ENCODE results near the gene IFT20.
"Not testable (repeated sequence)": the region's sequence is repeated elsewhere in the genome, so short reads cannot be mapped to it uniquely, and the experiment has no call there.

Gene IFT20

DNA sequence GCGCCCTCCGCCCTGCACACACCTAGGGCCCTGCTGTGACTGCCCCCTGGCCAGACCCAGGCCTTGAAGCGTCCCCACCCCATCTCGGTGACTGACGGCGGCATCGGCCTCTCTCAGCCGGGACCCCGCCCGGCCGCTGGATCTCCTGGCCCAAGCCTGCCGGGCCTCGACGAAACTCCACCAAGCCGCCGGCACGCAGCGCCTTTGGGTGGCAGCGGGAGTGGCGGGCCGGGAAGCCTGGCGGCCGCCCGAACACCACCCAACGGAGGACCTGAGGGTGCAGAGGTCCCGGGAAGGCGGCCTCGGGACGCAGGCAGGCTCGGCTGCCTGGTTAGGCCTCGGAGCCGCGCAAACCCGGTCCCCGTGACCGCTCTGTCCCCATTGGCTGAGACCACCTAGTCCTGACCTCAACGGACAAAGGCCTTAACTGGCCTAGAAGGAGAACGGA is 28.3 kb downstream of the IFT20 start:
- no peak for DNase-seq
- ATAC-seq = no peak

DNA sequence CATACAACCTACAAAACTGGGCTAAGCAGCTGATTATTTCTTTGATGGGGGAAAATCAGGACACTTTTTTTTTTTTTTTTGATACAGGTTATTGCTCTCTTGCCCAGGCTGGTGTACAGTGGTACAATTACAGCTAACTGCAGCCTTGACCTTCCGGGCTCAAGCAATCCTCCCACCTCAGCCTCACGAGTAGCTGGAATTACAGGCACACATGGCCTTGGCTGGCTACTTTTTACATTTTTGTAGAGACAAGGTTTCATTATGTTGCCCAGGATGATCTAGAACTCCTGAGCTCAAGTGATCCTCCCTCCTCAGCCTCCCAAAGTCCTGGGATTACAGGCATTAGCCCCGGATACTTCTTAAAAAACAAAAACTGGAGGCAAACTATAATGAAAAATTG is 36.8 kb downstream of the IFT20 start:
- DNase-seq = no peak
- no peak for ATAC-seq

DNA sequence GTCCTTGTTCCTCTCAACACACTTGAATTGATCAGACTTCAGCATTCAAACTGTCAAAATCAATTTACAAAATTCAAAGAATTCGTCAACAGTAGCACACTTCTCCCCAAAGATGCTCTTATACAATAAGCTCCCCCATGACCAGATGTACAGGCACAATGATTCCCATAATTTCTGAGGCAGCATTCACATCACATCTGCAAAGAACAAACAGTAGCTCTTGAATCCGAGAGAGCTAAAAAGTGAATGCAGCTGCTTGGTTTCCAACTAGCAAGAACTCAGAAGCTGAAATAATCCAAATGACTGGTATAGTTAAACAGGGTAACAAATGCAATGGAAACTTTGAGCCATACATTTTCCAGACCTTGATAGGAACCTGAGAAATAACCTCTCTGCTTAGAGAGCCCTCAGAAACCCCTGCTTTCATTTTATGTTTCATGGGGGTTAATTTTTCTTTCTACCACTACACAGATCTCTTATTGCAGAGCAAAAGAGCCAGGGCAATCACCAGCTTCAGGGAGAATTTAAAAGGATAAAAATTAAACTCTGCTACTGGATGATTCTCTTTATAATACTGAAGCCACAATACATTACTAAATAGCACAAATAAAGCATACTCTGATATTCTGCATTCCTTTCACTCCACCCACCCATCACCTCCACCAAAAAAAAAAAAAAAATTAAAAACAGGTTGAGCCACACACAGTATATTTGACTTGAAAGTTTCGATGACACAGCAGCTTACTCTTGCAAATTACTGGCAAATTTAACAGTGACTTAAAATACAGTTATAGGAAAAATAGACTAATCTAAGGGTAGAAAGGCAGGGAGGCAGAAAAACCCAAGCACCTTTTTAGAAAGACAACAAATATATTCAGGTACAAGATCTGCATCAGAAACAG is 39.3 kb downstream of the IFT20 start:
- ATAC-seq (peak; percentile 93), DNase-seq (no peak)

DNA sequence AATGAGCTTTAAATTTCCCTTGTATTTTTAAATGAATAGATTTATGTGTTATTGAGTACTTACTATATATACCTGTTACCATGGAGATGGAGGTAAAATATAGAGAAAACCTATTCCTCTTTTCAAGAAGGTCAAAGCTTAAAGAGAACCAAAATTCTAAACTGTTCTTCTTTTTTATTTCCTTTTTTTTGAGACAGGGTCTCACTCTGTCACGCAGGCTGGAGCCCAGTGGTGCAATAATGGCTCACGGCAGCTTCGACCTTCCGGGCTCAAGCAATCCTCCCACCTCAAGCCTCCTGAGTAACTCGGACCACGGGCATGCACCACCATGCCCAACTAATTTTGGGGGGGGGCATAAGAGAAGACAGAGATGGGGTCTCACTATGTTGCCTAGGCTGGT is 41.3 kb downstream of the IFT20 start:
- no peak for DNase-seq
- no peak for ATAC-seq

DNA sequence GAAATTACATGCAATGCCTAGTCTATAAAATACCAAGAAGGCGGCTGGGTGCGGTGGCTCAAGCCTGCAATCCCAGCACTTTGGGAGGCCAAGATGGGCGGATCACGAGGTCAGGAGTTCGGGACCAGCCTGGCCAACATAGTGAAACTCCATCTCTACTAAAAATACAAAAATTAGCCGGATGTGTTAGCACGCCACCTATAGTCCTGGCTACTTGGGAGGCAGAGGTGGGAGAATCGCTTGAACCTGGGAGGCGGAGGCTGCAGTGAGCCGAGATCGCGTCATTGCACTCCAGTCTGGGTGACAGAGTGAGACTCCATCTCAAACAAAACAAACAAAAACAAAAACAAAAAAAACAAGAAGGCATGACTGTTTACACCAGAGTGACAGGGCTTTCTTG is 42.4 kb downstream of the IFT20 start:
- not testable (repeated sequence) for DNase-seq, ATAC-seq

DNA sequence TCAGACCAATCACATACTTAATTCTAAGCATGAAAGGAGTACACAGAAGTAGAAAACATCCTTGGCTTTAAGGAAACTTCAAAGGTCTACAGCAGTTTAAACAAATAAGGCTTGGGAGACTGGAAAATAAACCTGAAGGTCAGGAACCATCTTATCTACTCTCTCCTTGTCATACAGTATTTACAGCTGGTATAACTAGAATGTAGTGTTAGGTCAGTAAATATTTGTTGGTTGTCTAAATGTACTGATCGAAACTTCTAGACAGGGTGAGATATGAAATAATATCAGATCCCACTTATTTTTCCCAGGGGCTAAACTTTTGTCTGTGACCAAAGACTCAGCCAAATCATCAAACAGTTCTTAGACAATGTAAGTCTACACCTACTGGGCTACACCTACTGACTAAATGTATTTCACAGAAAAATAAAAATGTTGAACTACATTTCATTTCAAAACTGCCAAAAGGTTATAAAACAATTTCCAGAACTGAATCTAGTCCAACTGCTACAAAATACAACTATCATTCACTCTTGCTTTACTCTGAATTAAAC is 43.4 kb downstream of the IFT20 start:
- ATAC-seq (no peak), DNase-seq (no peak)

DNA sequence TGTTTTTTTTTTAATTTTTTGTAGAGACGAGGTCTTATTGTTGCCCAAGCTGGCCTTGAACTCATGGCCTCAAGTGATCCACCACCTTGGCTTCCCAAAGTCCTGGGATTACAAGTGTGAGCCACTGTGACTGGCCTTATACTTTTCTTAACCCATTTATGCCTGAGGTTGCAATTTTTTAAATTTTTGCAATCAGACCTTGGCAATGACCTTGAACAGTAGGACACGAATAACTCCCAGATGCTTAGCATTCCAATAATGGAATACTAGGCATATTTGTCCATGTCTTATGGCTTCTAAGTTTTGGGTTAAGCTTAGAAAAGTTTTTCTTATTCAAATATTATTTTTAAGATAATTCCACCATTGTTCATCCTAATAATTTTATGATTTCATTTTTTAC is 44.6 kb downstream of the IFT20 start:
- ATAC-seq = no peak
- DNase-seq = no peak

DNA sequence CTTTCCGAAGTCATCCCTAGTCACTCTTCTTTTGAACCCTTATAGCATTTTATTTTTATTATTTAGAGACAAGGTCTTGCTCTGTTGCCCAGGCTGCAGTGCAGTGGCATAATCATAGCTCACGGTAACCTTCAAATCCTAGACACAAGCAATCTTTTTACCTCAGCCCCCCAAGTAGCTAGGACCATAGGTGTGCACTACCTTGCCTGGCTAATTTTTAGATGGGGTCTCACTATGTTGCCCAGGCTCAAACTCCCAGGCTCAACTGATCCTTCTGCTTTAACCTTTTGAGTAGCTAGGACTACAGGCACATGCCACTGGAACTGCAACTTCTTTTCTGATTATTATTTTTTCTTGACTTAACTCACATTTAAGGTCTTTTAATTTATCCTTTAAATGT is 49.3 kb downstream of the IFT20 start:
- no peak for DNase-seq
- ATAC-seq = no peak

DNA sequence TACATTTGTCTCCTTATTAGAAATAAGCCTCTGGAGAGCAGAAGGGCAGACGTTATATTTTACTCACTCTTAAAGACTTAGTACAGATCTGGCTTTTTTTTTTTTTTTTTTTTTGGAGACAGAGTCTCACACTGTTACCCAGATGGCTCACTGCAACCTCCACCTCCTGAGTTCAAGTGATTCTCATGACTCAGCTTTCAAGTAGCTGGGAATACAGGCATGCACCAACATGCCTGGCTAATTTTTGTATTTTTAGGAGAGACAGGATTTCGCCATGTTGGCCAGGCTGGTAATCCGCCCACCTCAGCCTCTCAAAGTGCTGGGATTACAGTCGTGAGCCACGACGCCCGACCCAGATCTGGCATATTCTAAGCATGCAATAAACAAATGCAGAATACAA is 52.7 kb downstream of the IFT20 start:
- no peak for ATAC-seq
- DNase-seq = no peak

DNA sequence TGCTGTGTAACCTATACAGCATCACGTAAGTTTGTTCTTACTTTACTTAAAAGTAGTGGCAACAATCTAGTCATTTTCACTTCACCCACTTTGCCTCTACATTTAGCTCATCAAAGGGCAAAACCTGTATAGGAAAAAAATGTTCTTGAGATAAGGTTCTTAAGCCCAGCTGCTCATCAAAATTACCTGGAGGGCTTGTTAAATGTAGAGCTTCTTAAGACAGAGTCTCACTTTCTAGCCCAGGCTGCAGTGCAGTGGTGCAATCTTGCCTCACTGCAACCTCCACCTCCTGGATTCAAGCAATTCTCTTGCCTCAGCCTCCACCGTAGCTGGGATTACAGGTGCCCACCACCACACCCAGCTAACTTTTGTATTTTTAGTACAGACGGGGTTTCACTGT is 54.4 kb downstream of the IFT20 start:
- no peak for ATAC-seq

DNA sequence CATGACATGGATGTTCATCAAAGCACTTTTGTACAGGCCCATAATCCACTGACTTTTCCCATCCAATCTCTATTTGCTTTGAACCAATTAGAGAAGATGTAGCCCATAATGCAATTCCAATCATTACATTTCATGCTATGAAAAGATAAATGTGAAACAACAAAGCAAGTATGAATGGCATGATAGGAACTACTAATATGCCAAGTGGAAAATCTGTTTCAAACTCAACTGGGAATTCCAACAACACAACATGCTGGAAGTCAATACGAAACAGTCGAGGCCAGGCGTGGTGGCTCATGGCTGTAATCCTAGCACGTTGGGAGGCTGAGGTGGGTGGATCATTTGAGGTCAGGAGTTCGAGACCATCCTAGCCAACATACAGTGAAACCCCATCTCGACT is 55.9 kb downstream of the IFT20 start:
- DNase-seq = no peak
- no peak for ATAC-seq

More for the DNA sequence above, 54.4 kb downstream of the IFT20 start:
- no peak for DNase-seq

Data from stimulated activated naive CD8-positive, alpha-beta T cell treated with anti-CD3 and anti-CD28 coated beads, Interleukin-15, Interleukin-2, amounts not matched to agents 100 U/mL and 50 U/mL, for 24 hours (primary cell).